NCI-H2081 (cell line): Measurements from ENCODE around the gene UBE2Q2.
A peak's percentile ranks its signal among the peaks of the same experiment; 100 is the strongest.
"Not testable (repeated sequence)": the region's sequence is repeated elsewhere in the genome, so short reads cannot be mapped to it uniquely, and the experiment has no call there.

Experiments
- DNase-seq, 2 experiments: peaks; one replicate each; lab custom pipeline; 2025; lab: John Stamatoyannopoulos, UW

UBE2Q2 gene

DNA sequence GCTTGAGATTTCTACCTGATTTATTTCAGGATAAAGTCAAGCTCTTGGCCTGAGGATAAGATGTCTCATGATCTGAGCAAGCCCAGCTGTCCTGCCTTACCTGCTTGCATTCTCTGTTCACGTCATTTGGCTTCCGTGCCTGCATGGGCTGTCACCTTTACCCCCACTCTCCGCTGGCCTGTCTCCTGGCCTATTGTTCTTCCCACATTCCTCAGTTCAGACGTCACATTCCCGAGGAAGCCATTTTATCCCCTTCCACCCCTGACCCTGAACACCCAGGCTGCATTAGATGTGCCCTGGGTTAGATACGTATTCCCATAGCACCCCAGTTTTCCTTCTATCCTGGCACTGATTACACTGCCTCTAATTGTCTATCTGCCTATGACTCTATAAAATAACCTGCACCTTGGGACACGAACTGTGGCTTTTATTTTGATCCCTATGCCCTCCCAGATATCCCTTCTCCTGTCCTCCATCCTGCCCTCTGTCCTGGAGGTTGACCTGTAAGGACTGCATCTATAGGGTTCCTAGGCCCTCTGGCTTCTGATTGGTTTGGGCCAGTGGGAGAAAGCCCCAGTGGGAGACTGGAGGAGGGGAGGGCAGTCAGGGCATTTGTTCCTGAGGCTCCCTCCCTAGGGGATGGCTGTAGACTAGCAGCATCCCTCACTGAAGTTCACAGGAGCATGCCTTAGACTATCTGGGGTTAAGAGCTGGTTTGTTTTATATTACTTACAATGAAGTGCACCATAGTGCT lies 19.2 kb upstream of the UBE2Q2 start:
- no peak for DNase-seq

DNA sequence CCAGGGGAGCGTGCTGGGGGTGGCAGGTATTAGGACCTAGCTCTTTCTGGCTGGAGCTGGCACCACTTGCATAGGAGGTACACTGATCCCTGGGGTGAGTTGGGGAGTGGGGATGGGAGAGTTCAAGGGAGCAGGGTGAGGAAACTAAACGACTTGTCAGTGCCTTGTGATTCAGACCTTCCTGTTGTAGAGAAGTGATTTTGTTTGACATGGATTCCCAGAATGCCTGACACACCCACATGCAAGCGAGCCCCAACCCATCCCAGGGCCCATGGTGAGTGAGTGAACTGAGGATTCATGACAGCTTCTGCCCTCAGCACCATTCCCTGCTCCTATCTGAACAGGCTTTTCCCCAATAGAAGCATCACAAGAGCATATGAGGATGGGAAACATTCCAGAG lies 15.6 kb upstream of the UBE2Q2 start:
- no peak for DNase-seq

DNA sequence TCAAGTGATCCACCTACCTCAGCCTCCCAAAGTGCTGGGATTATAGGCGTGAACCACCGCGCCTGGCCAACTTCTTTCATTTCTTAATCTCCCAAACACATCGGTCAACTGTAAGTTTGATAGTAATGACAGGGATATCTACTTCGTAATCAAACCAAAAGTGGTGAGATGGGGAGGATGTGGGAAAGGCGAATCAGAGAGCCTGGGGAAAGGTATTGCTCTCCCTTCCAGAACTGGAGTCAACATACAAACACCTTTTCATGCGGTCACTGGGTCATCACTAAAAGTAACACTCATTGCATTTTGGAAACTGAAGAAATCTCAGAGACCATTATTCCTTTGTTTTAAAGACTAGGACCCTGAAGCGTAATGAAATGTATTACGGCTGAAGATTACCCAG lies 14.8 kb upstream of the UBE2Q2 start:
- DNase-seq: no peak

DNA sequence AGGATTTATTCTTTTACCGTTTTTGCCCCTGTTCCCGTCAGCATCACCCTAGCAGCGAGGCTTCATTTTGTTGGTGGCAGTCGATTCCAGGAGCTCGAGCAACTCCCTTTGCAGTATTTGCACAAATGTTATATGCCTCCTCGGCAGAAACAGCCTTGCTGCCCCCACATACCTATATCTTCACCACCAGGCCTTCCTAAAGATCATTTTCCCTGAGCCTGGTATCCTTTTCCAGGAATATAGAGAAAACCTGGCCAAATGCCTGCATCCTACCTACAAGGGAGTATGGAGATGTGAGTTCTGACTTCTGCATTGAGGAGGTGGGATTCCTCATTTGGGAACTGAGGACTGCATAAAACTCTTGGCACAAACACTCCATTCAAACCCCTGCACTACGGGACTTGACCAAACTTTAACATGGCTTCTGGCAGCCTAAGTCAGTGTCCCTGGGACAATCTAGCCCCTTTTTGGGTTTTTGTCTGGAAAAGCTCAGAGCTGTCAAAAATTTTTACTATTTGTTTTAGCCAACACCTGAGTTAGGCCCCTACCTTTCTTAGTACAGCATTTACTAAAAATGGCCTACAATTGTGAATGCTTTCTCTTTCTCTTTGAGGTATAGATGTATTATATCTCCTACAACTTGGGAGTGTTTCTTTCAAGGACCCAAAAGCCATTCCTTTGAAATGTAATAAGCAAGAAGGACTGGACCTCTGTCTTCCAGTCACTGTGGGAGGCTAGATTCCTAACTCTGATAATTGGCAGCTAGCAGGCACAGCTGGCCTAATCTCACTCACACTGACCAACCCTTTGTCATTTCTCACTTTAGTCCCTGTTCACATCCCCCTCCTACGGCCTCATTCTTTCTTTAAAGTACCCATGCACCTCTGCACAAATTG lies 12.1 kb upstream of the UBE2Q2 start:
- no peak for DNase-seq

DNA sequence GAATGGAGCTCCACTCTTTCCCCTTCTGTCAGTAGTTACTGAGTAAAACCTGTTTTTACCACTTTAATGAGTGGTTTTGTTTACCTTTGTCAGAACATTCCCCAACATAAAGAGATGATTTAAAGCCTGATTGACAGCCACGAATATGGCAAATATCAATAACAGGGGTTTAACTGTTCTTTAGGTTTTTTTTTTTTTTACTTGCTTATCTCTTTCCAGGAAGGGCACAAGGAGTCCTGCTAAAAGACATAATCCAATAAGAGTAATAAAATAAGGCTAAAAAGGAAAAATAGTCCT lies 11.5 kb upstream of the UBE2Q2 start:
- DNase-seq: no peak

DNA sequence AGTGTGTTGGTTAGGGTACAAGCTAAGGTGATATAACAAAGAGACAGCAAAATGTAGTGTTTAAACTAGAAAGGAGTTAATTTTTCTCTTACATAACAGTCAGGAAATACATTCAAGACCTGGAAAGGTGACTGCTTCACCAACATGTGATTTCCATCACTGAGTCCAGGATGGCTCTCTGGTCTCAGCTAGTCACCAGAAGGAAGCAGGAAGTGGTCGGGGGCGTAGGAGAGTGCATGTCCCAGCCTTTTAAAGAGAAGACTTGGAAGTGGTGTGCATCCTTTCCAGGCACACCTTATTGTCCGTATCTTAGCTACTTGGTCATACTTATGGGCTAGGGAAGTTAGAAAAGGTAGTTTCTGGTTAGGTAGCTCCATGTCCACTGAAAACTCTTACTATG lies 11.1 kb upstream of the UBE2Q2 start:
- no peak for DNase-seq

DNA sequence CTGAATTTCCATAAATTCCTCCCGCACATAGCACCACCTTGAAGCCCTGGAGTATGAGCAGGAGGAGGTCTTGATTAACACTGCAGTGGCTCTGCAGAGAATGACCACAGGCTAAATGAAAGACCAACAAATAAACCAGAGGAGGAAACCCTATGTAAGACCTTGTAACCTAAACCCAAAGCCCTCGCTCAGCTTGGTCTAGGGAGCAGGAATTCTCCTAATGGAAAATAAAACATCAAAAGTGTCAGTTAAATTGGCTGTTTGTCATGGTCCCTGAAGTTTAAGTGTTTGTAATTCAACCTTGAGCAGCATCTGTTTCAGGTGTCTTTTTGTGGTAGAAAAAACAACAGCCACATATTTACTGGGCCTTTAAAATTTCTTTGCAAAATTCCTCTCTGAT lies 9.2 kb upstream of the UBE2Q2 start:
- DNase-seq: no peak

DNA sequence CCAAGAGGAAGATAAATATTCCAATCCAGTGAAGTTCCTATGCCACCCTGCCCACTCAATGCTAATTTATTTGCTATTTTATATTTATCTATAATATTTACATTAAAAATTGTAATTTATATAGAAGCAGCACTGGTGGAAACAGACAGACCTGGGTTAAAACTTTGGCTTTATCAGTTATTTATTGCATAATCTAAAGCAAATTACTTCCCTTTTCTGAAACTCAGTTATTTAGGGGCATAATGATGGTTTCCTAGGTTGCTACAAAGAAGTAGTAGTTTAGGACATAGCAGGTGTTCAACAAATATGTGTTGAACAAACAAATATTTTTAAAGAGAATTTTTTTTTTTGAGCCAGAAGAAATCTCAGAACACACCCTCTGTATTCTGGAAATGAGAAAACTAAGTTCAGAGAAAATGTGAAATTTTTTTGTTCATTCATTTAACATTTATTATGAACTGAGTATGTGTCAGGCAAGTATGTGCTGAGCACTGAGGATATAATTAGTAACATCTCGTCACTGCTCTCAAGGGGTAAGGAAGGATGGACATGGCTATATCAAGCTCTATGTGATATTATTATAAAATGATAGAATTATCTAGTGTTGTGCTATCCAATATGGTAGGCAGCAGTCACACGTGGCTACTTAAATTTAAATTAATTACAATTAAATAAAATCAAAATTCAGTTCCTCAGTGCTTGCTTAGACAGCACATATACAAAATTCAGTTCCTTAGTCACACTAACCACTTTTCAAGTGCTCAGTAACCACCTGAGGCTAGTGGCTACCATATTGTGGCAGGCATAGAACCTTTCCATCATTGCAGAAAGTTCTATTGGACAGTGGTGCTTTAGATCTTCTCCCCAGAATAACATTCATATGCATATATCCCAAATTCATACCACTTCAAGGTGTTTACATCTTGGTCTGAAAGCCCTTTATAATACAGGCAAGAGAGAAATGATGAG lies 7.0 kb upstream of the UBE2Q2 start:
- no peak for DNase-seq

DNA sequence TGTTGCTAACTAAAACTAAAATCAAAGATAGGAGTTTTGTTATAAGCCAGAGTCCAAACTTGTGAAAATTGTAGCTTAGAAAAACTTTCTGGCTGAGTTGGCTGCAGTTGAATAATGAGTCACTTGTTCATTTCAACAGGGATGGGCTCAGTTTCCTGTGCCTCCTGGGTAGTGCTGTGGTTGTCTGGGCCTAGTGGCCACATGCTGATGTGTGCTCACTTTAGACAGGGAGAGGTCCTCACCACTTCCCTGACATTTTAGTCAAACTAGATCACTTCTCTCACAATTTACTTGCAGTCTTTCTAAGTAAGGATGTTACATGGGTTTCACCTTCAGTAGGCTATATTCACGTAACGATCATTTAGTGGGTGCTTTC lies 6.3 kb upstream of the UBE2Q2 start:
- no peak for DNase-seq

DNA sequence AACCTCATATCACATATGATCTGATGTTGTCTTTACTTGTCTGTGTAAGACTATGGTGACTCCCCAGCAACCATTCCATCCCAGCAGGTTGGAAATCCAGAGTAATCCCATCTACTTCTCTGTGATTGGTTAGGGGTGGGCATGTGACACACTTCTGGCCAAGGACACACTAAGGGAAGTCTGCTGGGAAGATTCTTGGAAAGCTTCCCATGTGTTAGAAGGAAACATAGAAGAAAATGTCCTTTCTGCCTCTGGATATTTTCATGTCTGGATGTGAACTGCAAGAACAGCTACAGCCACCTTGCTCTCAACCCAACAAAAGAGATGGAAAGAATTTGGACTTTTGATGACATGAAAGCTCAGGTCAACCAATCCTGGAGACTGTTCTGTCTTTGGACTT lies 2.6 kb upstream of the UBE2Q2 start:
- DNase-seq: no peak

DNA sequence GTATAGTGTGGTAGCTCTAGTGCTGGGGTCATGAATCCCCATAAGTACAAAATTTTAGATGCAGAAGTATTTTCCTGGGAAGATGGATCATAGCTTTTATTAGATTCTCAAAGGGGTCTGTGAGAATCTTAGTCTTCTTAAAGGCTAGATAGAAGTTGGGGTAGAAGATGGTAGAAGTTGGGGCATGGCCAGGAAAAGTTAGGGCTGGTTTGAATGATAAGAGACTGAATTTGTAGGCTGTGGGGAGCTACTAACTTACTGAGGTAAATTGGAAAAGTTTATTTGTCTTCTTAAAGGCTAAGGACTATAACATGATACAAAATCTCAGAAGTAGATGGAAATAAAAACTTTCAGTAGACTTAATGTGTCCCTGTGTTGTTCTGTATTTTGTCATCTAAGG lies 1.6 kb upstream of the UBE2Q2 start:
- no peak for DNase-seq

DNA sequence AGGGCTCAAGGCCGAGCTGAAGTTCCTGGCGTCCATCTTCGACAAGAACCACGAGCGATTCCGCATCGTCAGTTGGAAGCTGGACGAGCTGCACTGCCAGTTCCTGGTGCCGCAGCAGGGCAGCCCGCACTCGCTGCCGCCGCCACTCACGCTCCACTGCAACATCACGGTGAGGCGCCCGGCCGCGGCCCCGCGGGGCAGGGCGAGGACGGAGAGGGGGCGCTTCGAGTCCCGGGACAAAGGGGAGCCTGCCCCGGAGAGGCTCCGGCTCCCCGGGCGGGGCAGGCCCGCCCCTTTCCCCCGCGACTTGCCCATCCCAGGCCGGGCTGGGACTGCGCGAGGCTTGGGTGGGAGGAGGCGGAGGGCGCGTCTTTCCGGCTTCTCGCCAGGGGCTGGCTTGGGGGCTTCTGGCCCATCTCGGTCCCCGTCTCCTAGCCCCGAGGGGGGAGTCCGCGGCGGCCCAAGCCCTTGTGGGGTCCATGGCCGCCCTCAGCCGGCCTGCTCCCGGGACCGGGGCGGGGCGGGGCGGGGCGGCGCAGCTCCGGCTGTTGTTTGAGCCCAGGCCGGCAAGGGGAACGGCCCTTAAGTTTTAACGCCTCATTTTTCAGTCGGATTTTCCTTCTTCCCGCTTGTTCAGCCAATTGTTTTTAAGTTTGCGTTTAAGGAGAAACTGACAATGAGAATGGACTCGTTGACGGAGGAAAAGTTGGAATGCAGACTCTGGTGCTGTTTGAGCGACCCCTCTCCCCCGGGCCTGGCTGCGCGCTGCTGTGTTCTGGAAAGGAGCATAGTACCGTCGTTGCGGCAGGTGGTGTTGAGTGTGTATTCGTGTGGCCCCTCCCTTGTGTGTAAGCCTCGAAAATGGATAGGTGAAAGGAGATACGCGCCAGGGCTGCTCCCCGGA lies 683 bp downstream of the UBE2Q2 start:
- peak; percentile 33 to 60 for DNase-seq

DNA sequence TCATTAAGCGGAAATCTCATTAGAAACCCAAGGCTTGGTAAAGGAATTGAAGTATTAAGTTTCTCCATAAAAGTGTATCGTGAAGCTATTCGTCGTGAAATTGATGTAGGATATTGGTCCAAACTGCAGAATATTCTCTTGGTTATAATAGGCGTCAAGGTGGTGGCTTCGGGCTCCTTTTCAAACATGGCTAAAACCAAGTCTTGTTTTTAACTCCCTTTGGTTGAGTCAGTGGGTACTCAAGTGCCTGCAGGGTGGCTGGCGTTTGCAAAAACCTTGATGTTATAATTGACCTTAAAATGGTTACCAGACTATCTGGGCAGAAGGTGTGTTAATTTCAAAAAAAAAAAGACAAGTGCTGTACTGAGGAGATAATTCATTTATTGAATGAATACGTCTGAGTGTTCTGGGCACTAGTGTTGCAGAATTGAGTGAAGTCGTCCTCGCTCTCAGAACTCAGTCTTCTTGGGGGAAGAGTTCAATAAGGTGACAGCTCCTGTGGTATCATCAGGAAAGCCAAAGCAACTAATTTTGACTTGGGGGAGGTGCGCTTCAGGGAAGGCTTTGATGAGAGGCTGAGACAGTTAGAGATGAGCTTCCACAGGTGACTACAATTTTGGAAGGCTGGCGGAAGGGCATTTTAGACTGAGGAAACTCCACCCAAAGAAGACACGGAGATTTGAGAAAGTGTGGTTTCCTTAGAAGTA lies 1.5 kb downstream of the UBE2Q2 start:
- no peak for DNase-seq

DNA sequence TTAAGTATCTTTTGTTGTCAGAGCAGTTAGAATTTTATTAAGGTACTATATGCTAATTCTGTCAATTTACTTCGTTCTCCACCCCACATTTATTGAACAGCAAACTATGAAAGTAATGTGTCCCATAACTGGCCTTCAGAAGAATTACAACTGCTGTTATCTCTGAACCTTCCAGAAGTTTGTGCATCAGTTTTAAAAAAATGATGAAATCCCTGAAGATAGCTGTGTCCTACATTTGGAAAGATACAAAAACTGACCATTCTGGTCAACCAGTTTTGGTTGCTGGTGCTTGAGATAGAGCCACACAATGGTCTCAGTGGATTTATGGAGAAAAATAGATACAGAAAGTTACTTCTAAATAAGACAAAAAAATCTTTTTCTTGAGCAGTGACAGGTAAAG lies 5.9 kb downstream of the UBE2Q2 start:
- DNase-seq: no peak

DNA sequence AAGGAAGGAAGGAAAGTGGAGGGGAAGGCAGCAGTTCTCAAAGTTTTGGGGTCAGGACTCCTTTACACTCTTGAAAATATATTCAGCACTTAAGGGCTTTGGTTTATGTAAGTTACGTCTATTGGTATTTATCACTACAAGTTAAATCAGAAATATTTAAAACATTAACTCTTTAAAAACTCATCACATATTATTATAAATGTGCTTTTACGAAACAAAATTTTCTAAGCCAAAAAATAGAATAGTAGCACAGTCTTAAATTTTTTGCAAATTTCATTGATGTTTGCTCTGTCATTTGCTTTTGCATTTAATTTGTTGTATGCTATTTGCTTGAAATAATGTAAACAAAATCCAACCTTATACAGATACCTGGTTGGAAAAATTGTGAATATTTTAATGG lies 7.5 kb downstream of the UBE2Q2 start:
- no peak for DNase-seq

DNA sequence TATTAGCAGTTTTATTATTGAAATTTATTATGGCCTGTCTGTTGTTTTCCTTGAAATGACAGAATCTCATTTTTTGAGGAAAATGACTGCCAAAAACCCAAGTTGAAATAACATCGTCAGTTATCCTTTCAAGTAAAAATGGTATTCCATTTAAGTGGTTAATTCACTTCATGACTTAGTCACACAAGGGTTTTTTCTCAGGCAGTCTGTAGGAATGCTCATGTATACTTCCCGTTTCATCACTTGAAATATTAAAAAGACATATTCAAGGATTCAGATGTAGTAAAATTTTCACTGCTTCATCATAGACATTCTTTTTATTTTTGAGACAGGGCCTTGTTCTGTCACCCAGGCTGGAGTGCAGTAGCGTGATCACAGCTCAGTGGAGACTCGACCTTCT lies 8.3 kb downstream of the UBE2Q2 start:
- not testable (repeated sequence) for DNase-seq

DNA sequence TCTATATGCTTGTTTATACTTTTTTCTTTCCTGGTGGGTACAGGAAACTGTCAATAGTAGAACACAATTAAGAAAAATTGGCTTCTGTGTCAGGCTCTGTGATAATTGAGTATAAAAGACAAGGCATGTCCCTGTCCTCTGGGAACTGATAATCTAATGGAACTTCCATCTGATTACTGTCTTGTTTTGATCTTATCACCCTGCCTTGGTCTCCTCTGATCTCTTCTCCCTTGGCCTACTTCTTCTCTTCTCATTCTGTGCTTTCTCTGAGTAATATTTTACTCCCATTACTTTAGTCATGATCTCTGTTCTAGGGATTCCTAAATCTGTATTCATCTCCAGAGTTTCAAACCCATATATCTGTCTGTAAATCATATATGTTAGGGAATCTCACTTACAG lies 14.6 kb downstream of the UBE2Q2 start:
- DNase-seq: no peak

DNA sequence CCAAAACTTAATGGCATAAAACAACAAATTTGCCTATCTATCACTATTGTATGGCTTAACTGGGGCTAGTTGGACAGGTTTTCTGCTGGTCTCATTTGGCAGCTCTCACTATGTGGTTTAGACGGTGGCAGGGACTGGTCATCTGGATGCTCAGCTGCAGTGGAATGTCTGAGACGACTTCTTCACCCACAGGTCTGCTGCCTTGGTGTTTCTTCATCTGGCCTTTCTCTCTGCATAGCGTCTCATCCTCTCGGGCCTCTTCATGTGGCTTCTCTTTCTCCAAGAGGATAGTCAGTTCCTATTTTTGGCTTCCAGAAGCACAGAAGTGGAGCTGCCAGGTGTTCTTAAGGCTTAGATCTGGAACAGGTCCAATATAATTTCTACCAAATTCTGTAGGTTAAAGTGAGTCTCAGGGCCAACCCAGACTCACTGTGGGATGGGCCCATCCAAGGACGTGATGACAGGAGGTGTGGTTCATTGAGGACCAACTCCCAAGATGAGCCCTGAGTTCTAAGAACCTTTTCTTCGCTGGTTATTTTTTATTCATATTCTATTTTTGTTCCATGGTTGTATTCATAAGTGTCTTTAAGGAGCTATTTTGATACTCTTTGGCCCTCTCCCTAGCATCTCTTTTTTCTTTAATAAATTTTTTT lies 18.6 kb downstream of the UBE2Q2 start:
- no peak for DNase-seq

DNA sequence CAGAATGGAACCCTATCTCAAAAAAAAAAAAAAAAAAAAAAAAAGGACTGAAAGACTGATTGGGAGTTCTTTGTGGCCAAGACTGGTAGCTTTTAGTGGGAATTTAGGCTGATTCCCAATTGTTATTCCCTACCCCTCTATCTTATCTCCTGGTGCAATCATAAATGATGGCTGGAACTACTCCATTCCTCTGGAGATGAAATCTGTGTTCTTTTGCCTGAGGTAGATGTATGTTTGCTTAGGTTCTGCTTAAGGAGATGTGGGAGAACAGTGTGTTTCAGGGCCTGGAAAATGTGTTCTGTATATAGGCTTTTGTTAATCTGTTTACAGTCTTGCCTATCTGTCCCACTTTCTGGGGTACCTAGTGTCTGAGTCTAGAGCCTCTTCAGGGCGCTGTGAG lies 19.5 kb downstream of the UBE2Q2 start:
- DNase-seq: no peak
